Measurements from ENCODE around the gene OPTC. TPM values are rescaled to one million over a fixed set of nuclear protein-coding genes. Genes with fewer than 3 reads are reported as not detected.

Gene OPTC
- total and polyA plus RNA-seq, 2 of the 8 experiments (the other 6 are each of a cell fraction or from before 2014, with no cell fraction given): 1.1 to 4.0 TPM

- H3K56ac ChIP-seq (replicated peaks; ENCODE audit: insufficient read length, low read depth, low read length): no peak overlapping the region
- H4K5ac ChIP-seq (ENCODE audit: insufficient read length, low read depth, low read length): no peak overlapping the region
- H3K27ac ChIP-seq (ENCODE audit: low read depth, low read length): no peak overlapping the region
- no peak overlapping the region for H3K23ac ChIP-seq (ENCODE audit: insufficient read length)
- no peak overlapping the region for H3K4ac ChIP-seq (replicated peaks; ENCODE audit: insufficient read length, low read depth, low read length)
- H3K9me3 ChIP-seq (ENCODE audit: insufficient read depth in 2 of 2, low read depth in 1 of 2, low read length in 1 of 2): no peaks in the 10 kb centered on the region
- H4K20me1 ChIP-seq (replicated peaks in 1 of 2; ENCODE audit: control insufficient read depth in 1 of 2, insufficient read depth in 2 of 2, low read length in 2 of 2): no peaks in the 10 kb centered on the region
- H4K91ac ChIP-seq (replicated peaks; ENCODE audit: insufficient read length, low read length): no peak overlapping the region
- H3K23me2 ChIP-seq (ENCODE audit: low read depth, low read length): no peaks in the 10 kb centered on the region
- H3K14ac ChIP-seq (ENCODE audit: insufficient read length): no peak overlapping the region
- CTCF ChIA-PET (ENCODE audit: partially characterized antibody): interaction anchor here (0.6 kb wide), 1 partner anchor 420 kb away, joined by 5 read pairs; no protein-coding TSS in a partner anchor
- no peak overlapping the region; the same call in 1 of the 2 replicates for H3K18ac ChIP-seq (ENCODE audit: extremely low read depth, low read length)
- no peak for DNase-seq (ENCODE audit: low read depth in 1 of 2, low spot score in 2 of 2)
- no peaks in the 10 kb centered on the region for H3K79me1 ChIP-seq (ENCODE audit: low read depth, low read length)
- no peak for FAIRE-seq
- H2BK20ac ChIP-seq (ENCODE audit: low read length): no peak overlapping the region
- H3K79me2 ChIP-seq (ENCODE audit: control insufficient read depth in 1 of 2, insufficient read depth in 2 of 2, low read length in 2 of 2): no peaks in the 10 kb centered on the region
- H2BK5ac ChIP-seq (ENCODE audit: low read depth, low read length): no peak overlapping the region
- TF ChIP-seq CREB1 (IDR thresholded peaks at IDR 0.05) (no peak), KDM5A (IDR thresholded peaks at IDR 0.05; ENCODE audit: low read length) (no peak)
- POLR2A ChIA-PET (ENCODE audit: partially characterized antibody): no interaction called here
- no peak overlapping the region for H4K8ac ChIP-seq (ENCODE audit: extremely low read depth, insufficient read depth, low read length)
- no peaks in the 10 kb centered on the region for H3K36me3 ChIP-seq (ENCODE audit: control insufficient read depth in 2 of 4, insufficient read depth in 4 of 4, low read length in 3 of 4)
- 72% methylated on average over 2 of the region's 3 CpGs; no CpG with 5 or more reads in 1 of the 2 experiments for WGBS, 2 experiments (ENCODE audit: extremely low coverage in 1 of 2, insufficient coverage in 1 of 2, insufficient read length in 1 of 2, insufficient replicate concordance in 2 of 2, low coverage in 1 of 2, low lambda C conversion rate in 2 of 2, missing lambda C conversion rate in 1 of 2)
- H3K4me2 ChIP-seq (ENCODE audit: insufficient read depth in 1 of 2, low read depth in 2 of 2, low read length in 2 of 2): 0 out of 4 replicates have a peak overlapping the region, but pooled peaks of 1 of the 2 experiments have one; percentile 30
- H2BK15ac ChIP-seq (ENCODE audit: low read length): no peak overlapping the region
- H2BK12ac ChIP-seq (ENCODE audit: low read depth, low read length): no peak overlapping the region
- no peak overlapping the region for H2AK5ac ChIP-seq (ENCODE audit: low read depth, low read length)
- no peak overlapping the region for H2AFZ ChIP-seq (ENCODE audit: low read length)
- peak overlapping the region in 1 of 4 experiments; percentile 12; a peak in 1 of 8 replicates for H3K4me3 ChIP-seq (ENCODE audit: extremely low read depth in 1 of 4, insufficient read depth in 2 of 4, low read depth in 3 of 4, low read length in 4 of 4)
- no peak overlapping the region for H2BK120ac ChIP-seq (replicated peaks; ENCODE audit: low read depth, low read length)
- peaks cover 5 to 22% (median 18%) of the 10 kb centered on the region in 4 experiments for H3K4me1 ChIP-seq (replicated peaks in 1 of 4; ENCODE audit: control insufficient read depth in 3 of 4, insufficient read depth in 4 of 4, low read length in 3 of 4)
- H3K27me3 ChIP-seq (replicated peaks in 1 of 4; ENCODE audit: control insufficient read depth in 3 of 4, extremely low read depth in 1 of 4, insufficient read depth in 3 of 4, low read length in 3 of 4): no peaks in the 10 kb centered on the region
- no peak overlapping the region for H3K9ac ChIP-seq (replicated peaks in 1 of 4; ENCODE audit: extremely low read depth in 1 of 4, low read depth in 3 of 4, low read length in 3 of 4)
Observed at GRCh38 chr1:203544485-203544884, 50.5 kb downstream of the OPTC start.
